HEK293 (cell line): ENCODE data around the gene SYNE3.
A peak's percentile ranks its signal among the peaks of the same experiment; 100 is the strongest.

Experiments
- CTCF ChIA-PET: fragments of 350-600 bp; formaldehyde crosslinking; extraction: SDS; loops from one replicate; lab custom pipeline; 2021; ENCODE audit warnings: antibody characterized with exemption; lab: Yijun Ruan, JAX
- POLR2A ChIA-PET: fragments of 300-600 bp; formaldehyde crosslinking; extraction: SDS; loops from one replicate; lab custom pipeline; 2020; ENCODE audit warnings: antibody characterized with exemption, inconsistent platforms; lab: Yijun Ruan, JAX
- H3K27ac ChIP-seq: fragments of 200-500 bp; sonication (Bioruptor generic); 2 replicates; pipeline ENCODE4 v1.5.1; 2014; ENCODE audit warnings: low read depth, low read length, control low read depth, inconsistent platforms; ENCODE audit errors: extremely low read depth
- H3K36me3 ChIP-seq, 2 experiments: fragments of 200-500 bp in 1 of 2; sonication (Bioruptor generic) in 1 of 2; 1 replicate in 1 of 2; 2 replicates in 1 of 2; pipeline ENCODE4 v1.5.1; 2014 to 2017; ENCODE audit warnings: inconsistent platforms in 2 of 2, low read length in 2 of 2; ENCODE audit not compliant: control insufficient read depth in 2 of 2, insufficient read depth in 1 of 2
- H3K4me1 ChIP-seq: fragments of 200-500 bp; sonication (Bioruptor generic); 2 replicates; pipeline ENCODE4 v1.5.1; 2014; ENCODE audit warnings: mild to moderate bottlenecking, low read length, inconsistent platforms; ENCODE audit not compliant: control insufficient read depth, insufficient read depth
- H3K4me3 ChIP-seq: 2 replicates; pipeline ENCODE4 v1.5.1; 2011; ENCODE audit warnings: low read depth, mild to moderate bottlenecking, control low read depth, low read length, moderate library complexity
- H3K9me3 ChIP-seq: fragments of 200-500 bp; sonication (Bioruptor generic); 2 replicates; pipeline ENCODE4 v1.5.1; 2014; ENCODE audit warnings: low read depth, low read length, inconsistent platforms; ENCODE audit not compliant: control insufficient read depth, insufficient read depth
- BCL6B ChIP-seq: fragments of 450-650 bp; formaldehyde crosslinking; IDR thresholded peaks from 2 replicates; pipeline ENCODE4 v1.5.1; 2017; ENCODE audit warnings: missing biosample characterization, missing genetic modification characterization
- CTCF ChIP-seq: fragments of 450-650 bp; formaldehyde crosslinking; IDR thresholded peaks from 2 replicates; pipeline ENCODE4 v1.5.1; 2016; ENCODE audit warnings: missing biosample characterization, missing genetic modification characterization
- KLF17 ChIP-seq: fragments of 450-650 bp; formaldehyde crosslinking; IDR thresholded peaks from 2 replicates; pipeline ENCODE4 v1.5.1; 2016; ENCODE audit warnings: missing biosample characterization, missing genetic modification characterization
- OVOL3 ChIP-seq: fragments of 450-650 bp; formaldehyde crosslinking; IDR thresholded peaks from 2 replicates; pipeline ENCODE4 v1.5.1; 2016; ENCODE audit warnings: missing biosample characterization, missing genetic modification characterization
- SALL2 ChIP-seq: fragments of 450-650 bp; formaldehyde crosslinking; IDR thresholded peaks from 2 replicates; pipeline ENCODE4 v1.5.0; 2017; ENCODE audit warnings: missing biosample characterization, mild to moderate bottlenecking, missing genetic modification characterization, borderline replicate concordance
- ZBTB17 ChIP-seq: fragments of 450-650 bp; formaldehyde crosslinking; IDR thresholded peaks from 2 replicates; pipeline ENCODE4 v1.5.1; 2016; ENCODE audit warnings: missing biosample characterization, missing genetic modification characterization
- ZBTB44 ChIP-seq: fragments of 450-650 bp; IDR thresholded peaks from 2 replicates; pipeline ENCODE4 v1.5.1; 2018; ENCODE audit warnings: missing biosample characterization, mild to moderate bottlenecking, missing genetic modification characterization
- ZFHX2 ChIP-seq: fragments of 450-650 bp; formaldehyde crosslinking; conservative IDR thresholded peaks from 2 replicates; pipeline ENCODE4 v1.5.1; 2016; ENCODE audit warnings: missing biosample characterization, missing genetic modification characterization
- ZNF174 ChIP-seq: fragments of 450-650 bp; formaldehyde crosslinking; IDR thresholded peaks from 2 replicates; pipeline ENCODE4 v1.5.0; 2017; ENCODE audit warnings: missing biosample characterization, mild to moderate bottlenecking, missing genetic modification characterization
- ZNF341 ChIP-seq: fragments of 450-650 bp; formaldehyde crosslinking; IDR thresholded peaks from 2 replicates; pipeline ENCODE4; 2016; ENCODE audit warnings: low read depth, missing biosample characterization, missing genetic modification characterization
- ZNF398 ChIP-seq: fragments of 450-650 bp; formaldehyde crosslinking; IDR thresholded peaks from 2 replicates; pipeline ENCODE4 v1.5.1; 2017; ENCODE audit warnings: missing biosample characterization, missing genetic modification characterization
- ZNF423 ChIP-seq: fragments of 450-650 bp; formaldehyde crosslinking; IDR thresholded peaks from 2 replicates; pipeline ENCODE4 v1.5.1; 2016; ENCODE audit warnings: missing biosample characterization, missing genetic modification characterization
- ZNF513 ChIP-seq: fragments of 450-650 bp; IDR thresholded peaks from 2 replicates; pipeline ENCODE4 v1.5.1; 2018; ENCODE audit warnings: missing biosample characterization, missing genetic modification characterization
- ZNF530 ChIP-seq: fragments of 450-650 bp; formaldehyde crosslinking; IDR thresholded peaks from 2 replicates; pipeline ENCODE4 v1.5.1; 2016; ENCODE audit warnings: low read depth, missing biosample characterization, missing genetic modification characterization
- ZNF600 ChIP-seq: fragments of 450-650 bp; formaldehyde crosslinking; IDR thresholded peaks from 2 replicates; pipeline ENCODE4 v1.5.1; 2016; ENCODE audit warnings: missing biosample characterization, missing genetic modification characterization
- ZNF621 ChIP-seq: fragments of 450-650 bp; formaldehyde crosslinking; IDR thresholded peaks from 2 replicates; pipeline ENCODE4 v1.5.1; 2017; ENCODE audit warnings: missing biosample characterization, missing genetic modification characterization
- ZNF629 ChIP-seq: fragments of 450-650 bp; formaldehyde crosslinking; IDR thresholded peaks from 2 replicates; pipeline ENCODE4 v1.5.1; 2017; ENCODE audit warnings: missing biosample characterization, missing genetic modification characterization
- ZNF658 ChIP-seq: fragments of 450-650 bp; formaldehyde crosslinking; IDR thresholded peaks from 2 replicates; pipeline ENCODE4; 2016; ENCODE audit warnings: missing biosample characterization, missing genetic modification characterization
- ZNF660 ChIP-seq: fragments of 450-650 bp; IDR thresholded peaks from 2 replicates; pipeline ENCODE4 v1.5.1; 2018; ENCODE audit warnings: missing biosample characterization, mild to moderate bottlenecking, missing genetic modification characterization
- ZNF785 ChIP-seq: fragments of 450-650 bp; formaldehyde crosslinking; IDR thresholded peaks from 2 replicates; pipeline ENCODE4 v1.5.1; 2016; ENCODE audit warnings: missing biosample characterization, missing genetic modification characterization
- ZSCAN18 ChIP-seq: fragments of 450-650 bp; formaldehyde crosslinking; IDR thresholded peaks from 2 replicates; pipeline ENCODE4 v1.5.1; 2016; ENCODE audit warnings: missing biosample characterization, missing genetic modification characterization

The SYNE3 gene

GRCh38 chr14:95533391-95533821, 17.0 kb upstream of the SYNE3 start:
- Histone ChIP-seq H3K9me3 (no peaks in the 10 kb centered on the region), H3K4me1 (peaks cover 35% of the 10 kb centered on the region), H3K4me3 (peak overlapping the region; percentile 97)
- TF ChIP-seq ZNF621 (no peak), OVOL3 (tag by site-specific recombination) (no peak), SALL2 (tag by site-specific recombination) (no peak), ZNF341 (tag by site-specific recombination) (peak; percentile 47), ZNF600 (tag by site-specific recombination) (0 out of 2 replicates have a peak, but pooled peaks have one; percentile 23), ZNF629 (tag by site-specific recombination) (no peak), ZNF513 (tag by site-specific recombination) (no peak; the same call in 1 of the 2 replicates), ZBTB17 (tag by site-specific recombination) (peak; percentile 72), CTCF (tag by site-specific recombination) (0 out of 2 replicates have a peak, but pooled peaks have one; percentile 5), ZNF658 (tag by site-specific recombination) (no peak), ZNF423 (tag by site-specific recombination) (no peak), ZNF174 (tag by site-specific recombination) (no peak), KLF17 (0 out of 2 replicates have a peak, but pooled peaks have one; percentile 12), ZBTB44 (tag by site-specific recombination) (peak; percentile 58; the same call in 1 of the 2 replicates)
- TF ChIP-seq, all 188 proteins: peak for 6
- Histone ChIP-seq H3K36me3 (peaks cover 0 to 15% of the 10 kb centered on the region in 2 experiments; a peak in 2 of 3 replicates), H3K27ac (peak overlapping the region; percentile 68)
- CTCF ChIA-PET = interaction anchor here (0.6 to 1.3 kb wide), 8 partner anchors 17 to 122 kb away, joined by 3 to 7 read pairs (median 4); partner anchors contain the start of gene SYNE3
- POLR2A ChIA-PET = interaction anchor here (0.7 to 3.2 kb wide), 3 partner anchors 18 to 91 kb away, joined by 3 to 13 read pairs (median 5); partner anchors contain the start of gene SYNE3

- no peak overlapping the region for H3K27ac ChIP-seq
- ChIA-PET CTCF (no interaction called here), POLR2A (no interaction called here)
- no peak for TF ChIP-seq ZSCAN18 (tag by site-specific recombination)
- no peak for TF ChIP-seq ZNF785 (tag by site-specific recombination)
- TF ChIP-seq BCL6B (tag by site-specific recombination) = no peak
- no peak for TF ChIP-seq ZFHX2 (tag by site-specific recombination)
- no peak for TF ChIP-seq ZNF530
- TF ChIP-seq ZNF398 (tag by site-specific recombination) = no peak
- TF ChIP-seq ZNF660 (tag by site-specific recombination) = no peak
- H3K9me3 ChIP-seq = no peaks in the 10 kb centered on the region
- H3K4me1 ChIP-seq = peaks cover 25% of the 10 kb centered on the region
- peaks cover 0 to 15% of the 10 kb centered on the region in 2 experiments; a peak in 2 of 3 replicates for H3K36me3 ChIP-seq
- no peak overlapping the region; the same call in 1 of the 2 replicates for H3K4me3 ChIP-seq
Measured at GRCh38 chr14:95531969-95532368, 15.5 kb upstream of the SYNE3 start.
